Measurements from ENCODE around the gene SNAI3.

GRCh38 chr16:88694221-88695087 lies 8.1 kb upstream of the SNAI3 start:
- TF ChIP-seq CTCF (IDR thresholded peaks at IDR 0.05): no peak
- TF ChIP-seq POLR2A (IDR thresholded peaks at IDR 0.05): no peak

Measured in uterus (tissue), 2 donors.